GM18526 (cell line): ENCODE data around the gene MAP1A.

Experiments
- POLR2A ChIP-seq: IDR thresholded peaks from 3 replicates; pipeline ENCODE4 v1.6.1; 2011; ENCODE audit not compliant: insufficient read length; ENCODE audit errors: extremely low read depth

Gene MAP1A

GRCh38 chr15:43505738-43506137 lies 11.7 kb upstream of the MAP1A start:
- no peak for TF ChIP-seq POLR2A

- no peak for TF ChIP-seq POLR2A
Measured at GRCh38 chr15:43508421-43508820, 9.0 kb upstream of the MAP1A start.

GRCh38 chr15:43508991-43509659 lies 8.3 kb upstream of the MAP1A start:
- TF ChIP-seq POLR2A: no peak

GRCh38 chr15:43509660-43510199 lies 7.7 kb upstream of the MAP1A start:
- no peak for TF ChIP-seq POLR2A

GRCh38 chr15:43510200-43511011 lies 7.0 kb upstream of the MAP1A start:
- no peak for TF ChIP-seq POLR2A

- TF ChIP-seq POLR2A: no peak
Measured at GRCh38 chr15:43511012-43511885, 6.2 kb upstream of the MAP1A start.

- TF ChIP-seq POLR2A: no peak
Measured at GRCh38 chr15:43513550-43513949, 3.9 kb upstream of the MAP1A start.

- TF ChIP-seq POLR2A: no peak
Measured at GRCh38 chr15:43514241-43515057, 3.0 kb upstream of the MAP1A start.

- no peak for TF ChIP-seq POLR2A
Measured at GRCh38 chr15:43515741-43516140, 1.7 kb upstream of the MAP1A start.

GRCh38 chr15:43516185-43516584 lies 1.2 kb upstream of the MAP1A start:
- no peak for TF ChIP-seq POLR2A

- TF ChIP-seq POLR2A: no peak
Measured at GRCh38 chr15:43516801-43517353, 531 bp upstream of the MAP1A start.

- TF ChIP-seq POLR2A: no peak
Measured at GRCh38 chr15:43518197-43518761, 871 bp downstream of the MAP1A start.

GRCh38 chr15:43519196-43519595 lies 1.8 kb downstream of the MAP1A start:
- no peak for TF ChIP-seq POLR2A

- no peak for TF ChIP-seq POLR2A
Measured at GRCh38 chr15:43520138-43520537, 2.7 kb downstream of the MAP1A start.
